Esophagus muscularis mucosa (tissue), 3 donors: Measurements from ENCODE around the gene CYGB.

Experiments
- CTCF ChIP-seq, 3 experiments: fragments of 200-600 bp in 2 of 3; fragments of 450-650 bp in 1 of 3; sonication (generic) in 2 of 3; IDR thresholded peaks; one replicate each; pipeline ENCODE4 v1.5.1; 2017 to 2019; ENCODE audit warnings: antibody characterized with exemption in 3 of 3, mild to moderate bottlenecking in 2 of 3, moderate library complexity in 1 of 3
- POLR2A ChIP-seq: fragments of 450-650 bp; IDR thresholded peaks from one replicate; pipeline ENCODE4 v1.6.1; 2017; ENCODE audit warnings: antibody characterized with exemption, moderate library complexity, mild to moderate bottlenecking, low read depth
- POLR2AphosphoS5 ChIP-seq, 2 donors: sonication (generic); formaldehyde crosslinking; IDR thresholded peaks; one replicate each; pipeline ENCODE4 v1.6.1; 2017; ENCODE audit warnings: antibody characterized with exemption in 2 of 2

GRCh38 chr17:76547642-76548202 is 10.2 kb upstream of the CYGB start:
- no peak for TF ChIP-seq CTCF (IDR thresholded peaks at IDR 0.05)
- TF ChIP-seq POLR2A: no peak
- no peak for TF ChIP-seq POLR2AphosphoS5 (IDR thresholded peaks at IDR 0.05)
